Gastrocnemius medialis (tissue), 4 donors: ENCODE measurements around the gene RASGRP2.
A peak's percentile ranks its signal among the peaks of the same experiment; 100 is the strongest.

Experiments
- POLR2A ChIP-seq, 2 donors: fragments of 450-650 bp; IDR thresholded peaks; one replicate each; pipeline ENCODE4 v1.6.1; 2017; ENCODE audit warnings: antibody characterized with exemption in 2 of 2, mild to moderate bottlenecking in 2 of 2, moderate library complexity in 2 of 2
- TF ChIP-seq, protein P1 (sequence below), 5 experiments: fragments of 450-650 bp in 3 of 5; fragments of 200-600 bp in 2 of 5; sonication (generic) in 2 of 5; IDR thresholded peaks in 4 of 5; conservative IDR thresholded peaks in 1 of 5; 1 replicate in 4 of 5; 2 replicates in 1 of 5; pipeline ENCODE4 v1.5.1; 2016 to 2019; ENCODE audit warnings: antibody characterized with exemption in 5 of 5, mild to moderate bottlenecking in 3 of 5, moderate library complexity in 3 of 5

GRCh38 chr11:64778223-64778472 lies 34.2 kb upstream of the RASGRP2 start:
- TF ChIP-seq, protein P1, sequence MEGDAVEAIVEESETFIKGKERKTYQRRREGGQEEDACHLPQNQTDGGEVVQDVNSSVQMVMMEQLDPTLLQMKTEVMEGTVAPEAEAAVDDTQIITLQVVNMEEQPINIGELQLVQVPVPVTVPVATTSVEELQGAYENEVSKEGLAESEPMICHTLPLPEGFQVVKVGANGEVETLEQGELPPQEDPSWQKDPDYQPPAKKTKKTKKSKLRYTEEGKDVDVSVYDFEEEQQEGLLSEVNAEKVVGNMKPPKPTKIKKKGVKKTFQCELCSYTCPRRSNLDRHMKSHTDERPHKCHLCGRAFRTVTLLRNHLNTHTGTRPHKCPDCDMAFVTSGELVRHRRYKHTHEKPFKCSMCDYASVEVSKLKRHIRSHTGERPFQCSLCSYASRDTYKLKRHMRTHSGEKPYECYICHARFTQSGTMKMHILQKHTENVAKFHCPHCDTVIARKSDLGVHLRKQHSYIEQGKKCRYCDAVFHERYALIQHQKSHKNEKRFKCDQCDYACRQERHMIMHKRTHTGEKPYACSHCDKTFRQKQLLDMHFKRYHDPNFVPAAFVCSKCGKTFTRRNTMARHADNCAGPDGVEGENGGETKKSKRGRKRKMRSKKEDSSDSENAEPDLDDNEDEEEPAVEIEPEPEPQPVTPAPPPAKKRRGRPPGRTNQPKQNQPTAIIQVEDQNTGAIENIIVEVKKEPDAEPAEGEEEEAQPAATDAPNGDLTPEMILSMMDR (IDR thresholded peaks at IDR 0.05 in 4 of 5, conservative IDR thresholded peaks at IDR 0.05 in 1 of 5): no peak
- peak in 1 of 2 donors; percentile 92 for TF ChIP-seq POLR2A (IDR thresholded peaks at IDR 0.05)
